GM19324 (cell line): Measurements from ENCODE around the gene RAB20.

ENCODE experiments used
- ATAC-seq: cut with Tn5 transposase; IDR thresholded peaks from one replicate; pipeline ENCODE4 v1.9.1; 2021; ENCODE audit warnings: mild to moderate bottlenecking, moderate library complexity; ENCODE audit not compliant: unreplicated experiment, low FRiP score

Gene RAB20

GRCh38 chr13:110475117-110475516, 86.4 kb downstream of the RAB20 start:
- no peak for ATAC-seq

- ATAC-seq, result no peak
Measured at GRCh38 chr13:110474713-110475112, 86.8 kb downstream of the RAB20 start.
